Keratinocyte (primary cell): ENCODE data around the gene TGFBRAP1.

Source experiments
- CTCF ChIP-seq, 3 experiments: IDR thresholded peaks in 1 of 3; conservative IDR thresholded peaks in 1 of 3; optimal IDR thresholded peaks in 1 of 3; 2 replicates in 2 of 3; 3 replicates in 1 of 3; pipeline versions ENCODE3 to v1.5.1; 2011; ENCODE audit warnings: low read length in 3 of 3, mild to moderate bottlenecking in 3 of 3, moderate library complexity in 2 of 3, control low read depth in 1 of 3, inconsistent platforms in 1 of 3; ENCODE audit not compliant: insufficient read depth in 2 of 3; ENCODE audit errors: extremely low read depth in 1 of 3
- EZH2 ChIP-seq: IDR thresholded peaks from one replicate; pipeline ENCODE4 v1.6.1; 2012; ENCODE audit warnings: inconsistent platforms, mild to moderate bottlenecking, low read length, moderate library complexity

DNA sequence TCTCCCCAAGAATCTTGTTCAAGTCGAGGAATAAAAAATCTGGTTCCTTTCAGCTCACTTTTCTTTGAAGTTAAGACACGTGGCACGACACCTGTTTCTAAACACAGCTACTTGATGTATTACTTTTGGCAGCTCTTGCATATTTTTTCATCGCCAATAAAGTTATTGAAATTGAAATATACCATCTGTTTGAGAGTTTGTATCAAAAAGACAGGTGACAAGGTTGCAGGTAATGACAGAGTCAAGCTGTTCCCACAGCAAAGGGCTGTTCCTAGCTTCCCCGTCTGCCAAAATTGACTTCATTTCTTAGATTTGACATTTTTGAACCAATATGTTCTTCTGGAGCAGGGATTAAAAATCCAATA, 93.5 kb downstream of the TGFBRAP1 start:
- no peak for TF ChIP-seq CTCF (optimal IDR thresholded peaks at IDR 0.05 in 1 of 3, IDR thresholded peaks at IDR 0.05 in 1 of 3, conservative IDR thresholded peaks at IDR 0.05 in 1 of 3; ENCODE audit: extremely low read depth in 1 of 3, insufficient read depth in 2 of 3, low read length in 3 of 3)
- no peak for TF ChIP-seq EZH2
